ENCODE results near the gene CCDC146.

Gene CCDC146

GRCh38 chr7:77253151-77253550, 130.7 kb downstream of the CCDC146 start:
- in situ Hi-C loops (cut with MboI; ENCODE audit: low pct_unique_long_range_greater_than_20kb, low sequenced_read_pairs, unreplicated experiment), result loop anchor here (10.0 kb wide), 1 partner anchor 128 kb away; the partner anchor contains the start of gene CCDC146
- no peak for DNase-seq (ENCODE audit: low spot score)
- TF ChIP-seq, protein P1, sequence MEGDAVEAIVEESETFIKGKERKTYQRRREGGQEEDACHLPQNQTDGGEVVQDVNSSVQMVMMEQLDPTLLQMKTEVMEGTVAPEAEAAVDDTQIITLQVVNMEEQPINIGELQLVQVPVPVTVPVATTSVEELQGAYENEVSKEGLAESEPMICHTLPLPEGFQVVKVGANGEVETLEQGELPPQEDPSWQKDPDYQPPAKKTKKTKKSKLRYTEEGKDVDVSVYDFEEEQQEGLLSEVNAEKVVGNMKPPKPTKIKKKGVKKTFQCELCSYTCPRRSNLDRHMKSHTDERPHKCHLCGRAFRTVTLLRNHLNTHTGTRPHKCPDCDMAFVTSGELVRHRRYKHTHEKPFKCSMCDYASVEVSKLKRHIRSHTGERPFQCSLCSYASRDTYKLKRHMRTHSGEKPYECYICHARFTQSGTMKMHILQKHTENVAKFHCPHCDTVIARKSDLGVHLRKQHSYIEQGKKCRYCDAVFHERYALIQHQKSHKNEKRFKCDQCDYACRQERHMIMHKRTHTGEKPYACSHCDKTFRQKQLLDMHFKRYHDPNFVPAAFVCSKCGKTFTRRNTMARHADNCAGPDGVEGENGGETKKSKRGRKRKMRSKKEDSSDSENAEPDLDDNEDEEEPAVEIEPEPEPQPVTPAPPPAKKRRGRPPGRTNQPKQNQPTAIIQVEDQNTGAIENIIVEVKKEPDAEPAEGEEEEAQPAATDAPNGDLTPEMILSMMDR (IDR thresholded peaks at IDR 0.05; ENCODE audit: extremely low read depth, insufficient read depth, missing control alignments), result no peak

- in situ Hi-C loops (cut with MboI; ENCODE audit: low pct_unique_long_range_greater_than_20kb, low sequenced_read_pairs, unreplicated experiment), result loop anchor here (10.0 kb wide), 1 partner anchor 130 kb away; the partner anchor contains the start of gene CCDC146
- DNase-seq (ENCODE audit: low spot score), result no peak
- TF ChIP-seq, protein P1 (IDR thresholded peaks at IDR 0.05; ENCODE audit: extremely low read depth, insufficient read depth, missing control alignments), result no peak
These were observed 132.0 kb downstream of the CCDC146 start for GRCh38 chr7:77254429-77254828.

- TF ChIP-seq, protein P1 (IDR thresholded peaks at IDR 0.05; ENCODE audit: extremely low read depth, insufficient read depth, missing control alignments), result no peak
- no peak for DNase-seq (ENCODE audit: low spot score)
- in situ Hi-C loops (cut with MboI; ENCODE audit: low pct_unique_long_range_greater_than_20kb, low sequenced_read_pairs, unreplicated experiment), result loop anchor here (10.0 kb wide), 1 partner anchor 130 kb away; the partner anchor contains the start of gene CCDC146
These were observed 132.5 kb downstream of the CCDC146 start for GRCh38 chr7:77254915-77255314.

DNA sequence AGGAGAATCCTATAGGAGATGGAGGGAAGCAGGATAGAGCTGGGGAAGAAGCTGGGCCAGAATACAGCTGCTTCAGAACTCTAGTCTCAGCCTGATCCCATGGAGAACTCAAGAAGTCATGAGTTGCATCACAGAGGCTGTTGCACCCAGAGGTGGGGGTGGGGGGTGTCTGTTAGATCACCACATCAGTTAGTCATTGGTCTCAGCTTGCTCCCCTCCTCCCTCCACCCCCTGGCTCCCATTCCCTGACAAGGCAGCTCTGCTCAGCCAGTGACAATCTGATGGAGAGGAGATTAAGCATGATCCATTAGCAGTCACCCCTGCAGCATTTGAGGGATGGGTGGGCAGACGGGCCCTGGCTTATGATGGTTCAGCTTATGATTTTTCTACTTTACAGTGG, 135.6 kb downstream of the CCDC146 start:
- DNase-seq (ENCODE audit: low spot score), result no peak
- in situ Hi-C loops (cut with MboI; ENCODE audit: low pct_unique_long_range_greater_than_20kb, low sequenced_read_pairs, unreplicated experiment), result loop anchor here (10.0 kb wide), 1 partner anchor 133 kb away; the partner anchor contains the start of gene CCDC146
- TF ChIP-seq, protein P1 (IDR thresholded peaks at IDR 0.05; ENCODE audit: extremely low read depth, insufficient read depth, missing control alignments), result no peak

DNA sequence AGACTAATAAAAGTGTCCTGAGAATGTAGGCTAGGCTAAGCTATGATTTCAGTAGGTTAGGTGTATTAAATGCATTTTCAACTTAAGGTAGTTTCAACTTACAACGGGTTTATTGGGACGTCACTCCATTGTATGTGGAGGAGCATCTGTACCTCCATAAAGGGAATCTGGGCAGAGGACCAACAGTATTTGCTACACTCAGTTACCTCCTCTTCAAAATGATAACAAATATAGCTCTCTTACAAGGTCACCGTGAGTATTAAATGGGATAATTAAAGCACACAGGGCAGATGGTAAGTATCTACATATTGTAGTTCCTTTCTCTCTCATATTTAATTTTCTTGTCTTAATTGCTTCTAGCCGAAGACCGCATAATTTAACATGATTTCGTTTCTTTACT, 136.2 kb downstream of the CCDC146 start:
- in situ Hi-C loops (cut with MboI; ENCODE audit: low pct_unique_long_range_greater_than_20kb, low sequenced_read_pairs, unreplicated experiment), result loop anchor here (10.0 kb wide), 1 partner anchor 134 kb away; the partner anchor contains the start of gene CCDC146
- no peak for DNase-seq (ENCODE audit: low spot score)
- TF ChIP-seq, protein P1 (IDR thresholded peaks at IDR 0.05; ENCODE audit: extremely low read depth, insufficient read depth, missing control alignments), result no peak

GRCh38 chr7:77262316-77262715, 139.9 kb downstream of the CCDC146 start:
- in situ Hi-C loops (cut with MboI; ENCODE audit: low pct_unique_long_range_greater_than_20kb, low sequenced_read_pairs, unreplicated experiment), result no loop called here
- DNase-seq (ENCODE audit: low spot score), result no peak
- TF ChIP-seq, protein P1 (IDR thresholded peaks at IDR 0.05; ENCODE audit: extremely low read depth, insufficient read depth, missing control alignments), result no peak

All from GM13977 (cell line).